OCI-LY3 (cell line): Measurements from ENCODE around the gene DEFB129.

ENCODE experiments used
- EZH2phosphoT487 ChIP-seq: fragments of 200-600 bp; shearing (Covaris generic); IDR thresholded peaks from 2 replicates; pipeline ENCODE4 v1.6.1; 2018; ENCODE audit warnings: antibody characterized with exemption, mixed run types, low read depth
- TF ChIP-seq, protein P1 (sequence below): fragments of 200-600, 300-600 bp; sonication (generic); IDR thresholded peaks from 2 replicates; pipeline ENCODE4 v1.5.1; 2014; ENCODE audit warnings: antibody characterized with exemption, low read length, low read depth

DNA sequence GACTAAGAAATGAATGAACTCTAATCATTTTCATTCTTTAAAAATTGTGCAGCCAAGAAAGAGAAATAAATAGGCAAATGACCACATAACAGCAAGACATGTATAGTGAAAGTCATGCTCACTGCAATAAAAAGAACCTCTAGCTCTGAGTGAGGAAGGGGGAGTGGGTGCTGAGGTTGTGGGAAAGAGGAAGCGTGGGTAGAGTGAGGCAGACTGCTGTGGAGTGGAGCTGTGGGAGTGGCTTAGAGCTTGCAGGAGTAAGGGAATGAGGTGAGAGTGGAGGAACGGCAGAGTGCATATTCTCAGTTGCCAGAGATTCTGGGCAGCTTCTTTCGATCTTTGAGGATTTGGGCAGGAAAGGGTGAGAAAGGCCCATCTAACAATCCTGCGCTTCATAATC, 10.4 kb downstream of the DEFB129 start:
- TF ChIP-seq, protein P1, sequence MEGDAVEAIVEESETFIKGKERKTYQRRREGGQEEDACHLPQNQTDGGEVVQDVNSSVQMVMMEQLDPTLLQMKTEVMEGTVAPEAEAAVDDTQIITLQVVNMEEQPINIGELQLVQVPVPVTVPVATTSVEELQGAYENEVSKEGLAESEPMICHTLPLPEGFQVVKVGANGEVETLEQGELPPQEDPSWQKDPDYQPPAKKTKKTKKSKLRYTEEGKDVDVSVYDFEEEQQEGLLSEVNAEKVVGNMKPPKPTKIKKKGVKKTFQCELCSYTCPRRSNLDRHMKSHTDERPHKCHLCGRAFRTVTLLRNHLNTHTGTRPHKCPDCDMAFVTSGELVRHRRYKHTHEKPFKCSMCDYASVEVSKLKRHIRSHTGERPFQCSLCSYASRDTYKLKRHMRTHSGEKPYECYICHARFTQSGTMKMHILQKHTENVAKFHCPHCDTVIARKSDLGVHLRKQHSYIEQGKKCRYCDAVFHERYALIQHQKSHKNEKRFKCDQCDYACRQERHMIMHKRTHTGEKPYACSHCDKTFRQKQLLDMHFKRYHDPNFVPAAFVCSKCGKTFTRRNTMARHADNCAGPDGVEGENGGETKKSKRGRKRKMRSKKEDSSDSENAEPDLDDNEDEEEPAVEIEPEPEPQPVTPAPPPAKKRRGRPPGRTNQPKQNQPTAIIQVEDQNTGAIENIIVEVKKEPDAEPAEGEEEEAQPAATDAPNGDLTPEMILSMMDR, result no peak
- TF ChIP-seq EZH2phosphoT487, result no peak
